OCI-LY3 (cell line): ENCODE data around the gene PDE7B.

ENCODE experiments used
- H2AFZ ChIP-seq: fragments of 200-600, 300-600 bp; shearing (Covaris generic); 2 replicates; pipeline ENCODE4 v1.6.0; 2014; ENCODE audit warnings: antibody characterized with exemption, low read depth, low read length
- H3K27ac ChIP-seq: fragments of 200-600, 300-600 bp; sonication (generic); 2 replicates; pipeline ENCODE4 v1.5.1; 2014; ENCODE audit warnings: mild to moderate bottlenecking, low read length, moderate library complexity, mixed read lengths
- H3K27me3 ChIP-seq: fragments of 200-600, 300-600 bp; sonication (generic); 2 replicates; pipeline ENCODE4 v1.6.1; 2014; ENCODE audit warnings: low read depth, low read length, mixed read lengths
- H3K36me3 ChIP-seq: fragments of 200-600, 300-600 bp; sonication (generic); replicated peaks from 2 replicates; pipeline ENCODE3; 2014; ENCODE audit warnings: low read depth, low read length, mixed read lengths
- H3K4me1 ChIP-seq: fragments of 300-600, 200-600 bp; sonication (generic); 2 replicates; pipeline ENCODE4 v1.6.1; 2014; ENCODE audit warnings: low read length, mixed read lengths
- H3K4me2 ChIP-seq: fragments of 200-600, 300-600 bp; sonication (generic); 2 replicates; pipeline ENCODE4 v1.6.1; 2014; ENCODE audit warnings: low read length, mixed read lengths
- H3K4me3 ChIP-seq: fragments of 300-600, 200-600 bp; sonication (generic); 2 replicates; pipeline ENCODE4 v1.5.1; 2014; ENCODE audit warnings: antibody characterized with exemption, mild to moderate bottlenecking, low read length, moderate library complexity
- H3K79me2 ChIP-seq: fragments of 300-600, 200-600 bp; shearing (Covaris generic); 2 replicates; pipeline ENCODE4 v1.6.1; 2014; ENCODE audit warnings: mild to moderate bottlenecking, low read length, mixed read lengths
- H3K9ac ChIP-seq: fragments of 300-600, 200-600 bp; shearing (Covaris generic); 2 replicates; pipeline ENCODE4 v1.6.0; 2014; ENCODE audit warnings: mild to moderate bottlenecking, low read length, moderate library complexity
- H3K9me3 ChIP-seq: fragments of 200-600, 300-600 bp; shearing (Covaris generic); 2 replicates; pipeline ENCODE4 v1.6.1; 2014; ENCODE audit warnings: low read length, mixed read lengths; ENCODE audit not compliant: insufficient read depth
- H4K20me1 ChIP-seq: fragments of 200-600, 300-600 bp; sonication (generic); 2 replicates; pipeline ENCODE4 v1.6.1; 2016; ENCODE audit warnings: low read length, mixed read lengths; ENCODE audit not compliant: insufficient read depth
- CTCF ChIP-seq: fragments of 200-600, 300-600 bp; sonication (generic); IDR thresholded peaks from 2 replicates; pipeline ENCODE4 v1.5.1; 2014; ENCODE audit warnings: antibody characterized with exemption, low read length, low read depth
- EZH2phosphoT487 ChIP-seq: fragments of 200-600 bp; shearing (Covaris generic); IDR thresholded peaks from 2 replicates; pipeline ENCODE4 v1.6.1; 2018; ENCODE audit warnings: antibody characterized with exemption, mixed run types, low read depth

The PDE7B gene

GRCh38 chr6:135832166-135832565 lies 19.3 kb upstream of the PDE7B start:
- Histone ChIP-seq H3K4me3 (no peak overlapping the region), H3K36me3 (no peaks in the 10 kb centered on the region), H2AFZ (no peak overlapping the region), H3K4me2 (no peak overlapping the region), H3K27ac (no peak overlapping the region), H3K9ac (no peak overlapping the region), H3K4me1 (no peaks in the 10 kb centered on the region), H4K20me1 (no peaks in the 10 kb centered on the region), H3K9me3 (no peaks in the 10 kb centered on the region), H3K79me2 (no peaks in the 10 kb centered on the region), H3K27me3 (no peaks in the 10 kb centered on the region)
- TF ChIP-seq CTCF (no peak), EZH2phosphoT487 (no peak)

DNA sequence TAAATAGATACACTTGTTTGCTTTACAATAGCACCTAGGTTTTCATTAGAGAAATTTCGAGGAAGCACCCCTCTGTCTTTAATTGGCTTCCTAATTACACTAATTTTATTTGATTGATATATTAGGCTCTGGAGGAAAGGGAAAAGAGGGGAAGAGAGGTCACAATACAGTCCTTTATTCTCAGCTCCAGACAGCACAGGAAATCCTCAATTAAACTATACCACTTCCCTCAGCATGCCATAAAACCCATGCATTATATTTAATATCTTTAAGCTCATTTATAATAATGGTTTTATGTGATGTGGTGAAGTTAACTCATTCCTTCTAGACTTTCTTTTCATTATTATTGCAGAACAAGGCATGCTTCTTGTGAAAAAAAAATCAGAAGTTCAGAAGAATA lies 17.7 kb upstream of the PDE7B start:
- Histone ChIP-seq H2AFZ (no peak overlapping the region), H3K4me3 (no peak overlapping the region), H3K27ac (no peak overlapping the region), H4K20me1 (no peaks in the 10 kb centered on the region), H3K79me2 (no peaks in the 10 kb centered on the region), H3K4me1 (no peaks in the 10 kb centered on the region), H3K27me3 (0 out of 2 replicates have a peak, but pooled peaks cover 6% of the 10 kb centered on the region), H3K4me2 (no peak overlapping the region), H3K36me3 (no peaks in the 10 kb centered on the region), H3K9ac (no peak overlapping the region), H3K9me3 (no peaks in the 10 kb centered on the region)
- TF ChIP-seq CTCF, result no peak
- TF ChIP-seq EZH2phosphoT487, result no peak

GRCh38 chr6:135837735-135838449 lies 13.6 kb upstream of the PDE7B start:
- H2AFZ ChIP-seq, result no peak overlapping the region
- 0 out of 2 replicates have a peak, but pooled peaks cover 6% of the 10 kb centered on the region for H3K27me3 ChIP-seq
- H3K9ac ChIP-seq, result no peak overlapping the region
- H4K20me1 ChIP-seq, result no peaks in the 10 kb centered on the region
- H3K9me3 ChIP-seq, result no peaks in the 10 kb centered on the region
- H3K4me2 ChIP-seq, result no peak overlapping the region
- H3K27ac ChIP-seq, result no peak overlapping the region
- no peaks in the 10 kb centered on the region for H3K36me3 ChIP-seq
- TF ChIP-seq CTCF (no peak), EZH2phosphoT487 (no peak)
- H3K4me3 ChIP-seq, result no peak overlapping the region
- no peaks in the 10 kb centered on the region for H3K4me1 ChIP-seq
- no peaks in the 10 kb centered on the region for H3K79me2 ChIP-seq

DNA sequence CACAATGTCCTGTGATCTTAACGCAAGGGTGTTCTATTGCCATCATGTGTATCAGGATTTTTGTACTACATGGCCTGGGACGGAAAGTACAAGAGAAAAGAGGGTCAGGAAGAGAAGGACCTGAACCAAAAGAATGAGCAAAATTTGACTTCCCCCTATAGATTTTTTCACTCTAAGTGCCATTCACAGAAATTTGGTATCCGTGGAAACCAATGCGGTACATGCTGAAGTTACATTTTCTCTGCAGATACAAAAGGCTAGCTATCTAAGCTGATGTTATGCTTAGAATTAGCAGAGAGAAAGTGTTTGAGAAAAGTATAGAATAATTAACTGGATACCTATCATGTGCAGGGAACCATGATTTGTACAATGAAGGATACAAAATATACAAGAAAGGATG lies 12.4 kb upstream of the PDE7B start:
- H3K27me3 ChIP-seq, result 0 out of 2 replicates have a peak, but pooled peaks cover 6% of the 10 kb centered on the region
- TF ChIP-seq EZH2phosphoT487 (no peak), CTCF (no peak)

More for the DNA sequence above, 12.4 kb upstream of the PDE7B start:
- H3K4me1 ChIP-seq, result no peaks in the 10 kb centered on the region
- H3K9me3 ChIP-seq, result no peaks in the 10 kb centered on the region
- H4K20me1 ChIP-seq, result no peaks in the 10 kb centered on the region
- H3K36me3 ChIP-seq, result no peaks in the 10 kb centered on the region
- no peak overlapping the region for H2AFZ ChIP-seq
- H3K4me3 ChIP-seq, result no peak overlapping the region
- no peak overlapping the region for H3K27ac ChIP-seq
- no peak overlapping the region for H3K4me2 ChIP-seq
- H3K79me2 ChIP-seq, result no peaks in the 10 kb centered on the region
- no peak overlapping the region for H3K9ac ChIP-seq
